NCI-H2029 (cell line): ENCODE data around the gene OR52E6.

Source experiments
- DNase-seq: peaks from one replicate; lab custom pipeline; 2025; lab: John Stamatoyannopoulos, UW

The OR52E6 gene

DNA sequence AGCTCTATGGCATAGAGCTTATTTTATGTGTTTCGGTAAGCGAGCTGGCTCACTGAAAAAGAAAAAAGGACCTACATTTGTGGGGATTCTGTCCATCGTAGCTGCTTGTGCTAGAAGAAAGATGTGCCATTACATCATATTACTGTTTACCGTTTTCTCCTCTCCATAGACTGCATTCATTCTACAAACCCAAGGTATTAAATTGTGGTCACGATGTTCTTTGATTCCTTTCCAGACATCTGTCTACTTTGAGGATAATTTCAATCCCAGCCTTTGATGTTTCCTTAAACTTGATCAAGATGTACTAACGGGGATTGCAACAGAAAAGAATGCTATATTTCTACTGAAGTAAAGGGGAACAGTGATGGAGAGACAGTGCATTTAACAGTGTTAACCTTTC lies 45.2 kb downstream of the OR52E6 start:
- DNase-seq: no peak

- DNase-seq: no peak
These were observed 50.5 kb downstream of the OR52E6 start, which contains the start of gene OR52N1 for GRCh38 chr11:5791165-5791564. Gene OR52N1, minus strand, starts transcription at chr11:5791265. Its CDS starts 2,449 bp downstream, at chr11:5788816.
